NB4 (cell line): ENCODE measurements around the gene CBX3.

ENCODE experiments used
- MYC ChIP-seq: IDR thresholded peaks from 2 replicates; pipeline ENCODE4 v1.6.1; 2011; ENCODE audit warnings: low read depth, low read length
- POLR2A ChIP-seq: IDR thresholded peaks from 2 replicates; pipeline ENCODE4 v1.6.1; 2011; ENCODE audit warnings: mild to moderate bottlenecking; ENCODE audit not compliant: insufficient read length; ENCODE audit errors: extremely low read depth
- TF ChIP-seq, protein P1 (sequence below): IDR thresholded peaks from one replicate; pipeline ENCODE4 v1.5.1; 2012; ENCODE audit warnings: low read depth, low read length

- TF ChIP-seq POLR2A (no peak), MYC (no peak)
- TF ChIP-seq, protein P1, sequence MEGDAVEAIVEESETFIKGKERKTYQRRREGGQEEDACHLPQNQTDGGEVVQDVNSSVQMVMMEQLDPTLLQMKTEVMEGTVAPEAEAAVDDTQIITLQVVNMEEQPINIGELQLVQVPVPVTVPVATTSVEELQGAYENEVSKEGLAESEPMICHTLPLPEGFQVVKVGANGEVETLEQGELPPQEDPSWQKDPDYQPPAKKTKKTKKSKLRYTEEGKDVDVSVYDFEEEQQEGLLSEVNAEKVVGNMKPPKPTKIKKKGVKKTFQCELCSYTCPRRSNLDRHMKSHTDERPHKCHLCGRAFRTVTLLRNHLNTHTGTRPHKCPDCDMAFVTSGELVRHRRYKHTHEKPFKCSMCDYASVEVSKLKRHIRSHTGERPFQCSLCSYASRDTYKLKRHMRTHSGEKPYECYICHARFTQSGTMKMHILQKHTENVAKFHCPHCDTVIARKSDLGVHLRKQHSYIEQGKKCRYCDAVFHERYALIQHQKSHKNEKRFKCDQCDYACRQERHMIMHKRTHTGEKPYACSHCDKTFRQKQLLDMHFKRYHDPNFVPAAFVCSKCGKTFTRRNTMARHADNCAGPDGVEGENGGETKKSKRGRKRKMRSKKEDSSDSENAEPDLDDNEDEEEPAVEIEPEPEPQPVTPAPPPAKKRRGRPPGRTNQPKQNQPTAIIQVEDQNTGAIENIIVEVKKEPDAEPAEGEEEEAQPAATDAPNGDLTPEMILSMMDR = no peak
Observed at GRCh38 chr7:26153823-26154783, 47.4 kb upstream of the CBX3 start.
